ENCODE results near the gene PDXK. TPM values are rescaled to one million over a fixed set of nuclear protein-coding genes. Genes with fewer than 3 reads are reported as not detected.

The PDXK gene
- total RNA-seq, 2 donors from 2014 or later = 90.9 to 105 TPM

DNA sequence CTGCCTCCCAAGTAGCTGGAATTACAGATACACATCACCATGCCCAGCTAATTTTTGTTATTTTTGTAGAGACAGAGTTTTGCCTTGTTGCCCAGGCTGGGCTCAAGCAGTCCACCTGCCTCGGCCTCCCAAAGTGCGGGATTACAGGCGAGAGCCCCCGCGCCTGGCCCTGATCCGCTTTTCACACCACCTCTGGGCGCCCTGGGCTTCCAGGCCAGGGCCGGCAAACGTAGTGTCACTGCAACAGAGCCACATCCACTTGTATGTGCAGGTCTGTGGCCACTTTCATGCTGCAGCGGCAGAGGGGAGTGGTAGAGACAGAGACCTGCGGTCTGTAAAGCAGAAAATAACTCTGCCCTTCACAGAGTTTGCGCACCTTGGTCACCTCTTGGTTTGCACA is 30.0 kb upstream of the PDXK start:
- Mint-ChIP-seq H3K4me1 (no peaks in the 10 kb centered on the region), H3K27me3 (ENCODE audit: insufficient read depth) (no peaks in the 10 kb centered on the region), H3K27ac (no peak overlapping the region), H3K36me3 (ENCODE audit: low read depth) (peaks cover 70% of the 10 kb centered on the region), H3K9me3 (no peaks in the 10 kb centered on the region), H3K4me3 (no peak overlapping the region)
- Histone ChIP-seq H3K27me3 (ENCODE audit: control insufficient read depth, insufficient read depth, low read length, poor library complexity, severe bottlenecking) (no peaks in the 10 kb centered on the region), H3K27ac (ENCODE audit: low read depth, low read length) (no peak overlapping the region), H3K36me3 (ENCODE audit: control insufficient read depth, insufficient read depth, low read length) (peaks cover 60% of the 10 kb centered on the region), H3K9ac (ENCODE audit: extremely low read depth, low read length, poor library complexity, severe bottlenecking) (no peak overlapping the region), H3K4me1 (ENCODE audit: control insufficient read depth, insufficient read depth, low read length) (no peaks in the 10 kb centered on the region), H3K4me3 (ENCODE audit: low read length) (no peak overlapping the region), H3K9me3 (ENCODE audit: control insufficient read depth, low read length) (no peaks in the 10 kb centered on the region)
- WGBS, 2 experiments (ENCODE audit: insufficient coverage in 1 of 2, insufficient read length in 1 of 2) = 95 to 96% methylated on average over 9 to 12 of the region's 12 CpGs
- TF ChIP-seq, protein P1, sequence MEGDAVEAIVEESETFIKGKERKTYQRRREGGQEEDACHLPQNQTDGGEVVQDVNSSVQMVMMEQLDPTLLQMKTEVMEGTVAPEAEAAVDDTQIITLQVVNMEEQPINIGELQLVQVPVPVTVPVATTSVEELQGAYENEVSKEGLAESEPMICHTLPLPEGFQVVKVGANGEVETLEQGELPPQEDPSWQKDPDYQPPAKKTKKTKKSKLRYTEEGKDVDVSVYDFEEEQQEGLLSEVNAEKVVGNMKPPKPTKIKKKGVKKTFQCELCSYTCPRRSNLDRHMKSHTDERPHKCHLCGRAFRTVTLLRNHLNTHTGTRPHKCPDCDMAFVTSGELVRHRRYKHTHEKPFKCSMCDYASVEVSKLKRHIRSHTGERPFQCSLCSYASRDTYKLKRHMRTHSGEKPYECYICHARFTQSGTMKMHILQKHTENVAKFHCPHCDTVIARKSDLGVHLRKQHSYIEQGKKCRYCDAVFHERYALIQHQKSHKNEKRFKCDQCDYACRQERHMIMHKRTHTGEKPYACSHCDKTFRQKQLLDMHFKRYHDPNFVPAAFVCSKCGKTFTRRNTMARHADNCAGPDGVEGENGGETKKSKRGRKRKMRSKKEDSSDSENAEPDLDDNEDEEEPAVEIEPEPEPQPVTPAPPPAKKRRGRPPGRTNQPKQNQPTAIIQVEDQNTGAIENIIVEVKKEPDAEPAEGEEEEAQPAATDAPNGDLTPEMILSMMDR (conservative IDR thresholded peaks at IDR 0.05) = no peak
- DNase-seq = no peak

DNA sequence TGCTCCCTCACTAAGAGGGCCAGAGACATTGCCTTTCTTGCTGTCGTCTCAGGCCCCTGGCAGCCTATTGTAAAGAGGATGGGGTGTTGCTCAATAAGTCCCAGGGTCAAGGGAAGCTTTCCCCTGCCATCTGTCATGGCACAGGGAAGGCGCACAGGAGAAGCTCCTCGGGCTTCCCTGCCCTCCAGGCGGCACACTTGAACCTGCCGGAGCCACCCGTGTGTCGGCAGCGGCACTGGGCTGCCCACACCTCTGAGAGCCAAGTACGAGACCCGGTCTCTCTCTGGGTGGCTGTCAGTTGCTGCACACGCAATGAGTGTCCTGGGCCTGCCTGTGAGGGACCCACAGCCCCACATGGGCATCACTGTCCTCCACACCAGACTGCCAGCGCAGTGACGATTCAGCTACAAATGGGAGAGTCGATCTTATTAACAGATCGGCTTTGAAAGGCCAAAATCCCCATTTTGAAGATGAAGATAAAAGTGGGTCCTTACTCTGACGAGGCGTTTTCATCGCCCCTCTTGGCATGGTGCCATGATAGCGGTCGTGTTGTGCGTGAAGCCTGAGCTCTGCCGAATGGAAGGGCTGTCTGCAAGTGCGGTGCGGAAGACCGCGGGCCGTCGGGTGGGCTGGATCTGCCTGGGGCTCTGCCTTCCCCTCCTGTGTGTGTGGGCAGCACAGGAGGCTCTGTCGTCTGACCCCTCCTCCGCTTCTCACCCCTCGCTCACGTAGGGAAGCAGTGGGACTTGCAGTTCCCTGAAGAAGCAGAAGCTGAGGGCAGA is 29.2 kb upstream of the PDXK start:
- DNase-seq = no peak
- Mint-ChIP-seq H3K27ac (no peak overlapping the region), H3K27me3 (ENCODE audit: insufficient read depth) (no peaks in the 10 kb centered on the region), H3K4me1 (no peaks in the 10 kb centered on the region), H3K9me3 (no peaks in the 10 kb centered on the region), H3K36me3 (ENCODE audit: low read depth) (peaks cover 68% of the 10 kb centered on the region), H3K4me3 (no peak overlapping the region)
- Histone ChIP-seq H3K9ac (ENCODE audit: extremely low read depth, low read length, poor library complexity, severe bottlenecking) (no peak overlapping the region), H3K4me3 (ENCODE audit: low read length) (no peak overlapping the region), H3K36me3 (ENCODE audit: control insufficient read depth, insufficient read depth, low read length) (peaks cover 59% of the 10 kb centered on the region), H3K27me3 (ENCODE audit: control insufficient read depth, insufficient read depth, low read length, poor library complexity, severe bottlenecking) (no peaks in the 10 kb centered on the region), H3K4me1 (ENCODE audit: control insufficient read depth, insufficient read depth, low read length) (no peaks in the 10 kb centered on the region), H3K9me3 (ENCODE audit: control insufficient read depth, low read length) (no peaks in the 10 kb centered on the region), H3K27ac (ENCODE audit: low read depth, low read length) (no peak overlapping the region)
- 94 to 96% methylated on average over 24 to 32 of the region's 32 CpGs for WGBS, 2 experiments (ENCODE audit: insufficient coverage in 1 of 2, insufficient read length in 1 of 2)
- TF ChIP-seq, protein P1 (conservative IDR thresholded peaks at IDR 0.05) = no peak

DNA sequence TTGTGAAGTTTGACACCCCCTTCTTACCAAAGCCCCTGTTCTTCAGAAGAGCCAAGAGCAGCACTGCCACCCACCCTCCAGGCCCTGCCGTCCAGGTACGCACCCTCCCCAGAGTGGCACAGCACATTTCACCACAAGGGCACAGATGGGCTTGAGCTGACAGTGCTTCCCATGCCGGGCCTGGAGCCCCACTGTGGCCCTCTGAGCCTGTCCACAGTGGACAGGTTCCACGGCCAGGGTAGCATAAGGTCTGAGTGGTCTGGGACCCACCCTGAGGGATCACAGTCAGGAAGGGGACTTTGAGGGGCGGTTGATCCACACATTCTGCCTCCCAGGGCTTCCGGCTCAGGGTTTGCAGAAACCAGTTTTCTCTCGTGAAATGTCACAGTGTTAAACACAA is 28.6 kb upstream of the PDXK start:
- Histone ChIP-seq H3K9me3 (ENCODE audit: control insufficient read depth, low read length) (no peaks in the 10 kb centered on the region), H3K36me3 (ENCODE audit: control insufficient read depth, insufficient read depth, low read length) (peaks cover 59% of the 10 kb centered on the region), H3K9ac (ENCODE audit: extremely low read depth, low read length, poor library complexity, severe bottlenecking) (no peak overlapping the region), H3K27me3 (ENCODE audit: control insufficient read depth, insufficient read depth, low read length, poor library complexity, severe bottlenecking) (no peaks in the 10 kb centered on the region), H3K27ac (ENCODE audit: low read depth, low read length) (no peak overlapping the region), H3K4me3 (ENCODE audit: low read length) (no peak overlapping the region), H3K4me1 (ENCODE audit: control insufficient read depth, insufficient read depth, low read length) (no peaks in the 10 kb centered on the region)
- Mint-ChIP-seq H3K36me3 (ENCODE audit: low read depth) (peaks cover 64% of the 10 kb centered on the region), H3K4me3 (no peak overlapping the region), H3K9me3 (no peaks in the 10 kb centered on the region), H3K27ac (no peak overlapping the region), H3K4me1 (no peaks in the 10 kb centered on the region), H3K27me3 (ENCODE audit: insufficient read depth) (no peaks in the 10 kb centered on the region)
- TF ChIP-seq, protein P1 (conservative IDR thresholded peaks at IDR 0.05) = no peak
- 92 to 94% methylated on average over 5 to 7 of the region's 7 CpGs for WGBS, 2 experiments (ENCODE audit: insufficient coverage in 1 of 2, insufficient read length in 1 of 2)
- no peak for DNase-seq

Data from endodermal cell (in vitro differentiated cells).